Mesenchymal stem cell (in vitro differentiated cells and primary cell): ENCODE data around the gene PDGFRB.

Experiments used
- DNase-seq: peaks from one replicate; pipeline ENCODE4 v3.0.0-alpha.2; 2013
- H2AFZ ChIP-seq: one replicate; pipeline ENCODE4 v1.6.1; 2013; ENCODE audit warnings: low read depth, mild to moderate bottlenecking, control low read depth, inconsistent platforms, low read length, moderate library complexity
- H2AK5ac ChIP-seq: 2 replicates; pipeline ENCODE4 v1.6.1; 2013; ENCODE audit warnings: low read length, moderate library complexity, mild to moderate bottlenecking, inconsistent platforms; ENCODE audit not compliant: severe bottlenecking
- H2BK120ac ChIP-seq: one replicate; pipeline ENCODE4 v1.6.1; 2013; ENCODE audit warnings: low read depth, mild to moderate bottlenecking, inconsistent platforms, low read length, moderate library complexity
- H2BK12ac ChIP-seq, 2 experiments: one replicate each; pipeline ENCODE4 v1.6.1; 2013; ENCODE audit warnings: inconsistent platforms in 2 of 2, low read length in 2 of 2, mild to moderate bottlenecking in 2 of 2, moderate library complexity in 2 of 2, control low read depth in 1 of 2
- H2BK15ac ChIP-seq: one replicate; pipeline ENCODE4 v1.6.1; 2013; ENCODE audit warnings: mild to moderate bottlenecking, low read depth, inconsistent platforms; ENCODE audit not compliant: poor library complexity, severe bottlenecking
- H2BK5ac ChIP-seq: 2 replicates; pipeline ENCODE4 v1.6.1; 2013; ENCODE audit warnings: low read depth, mild to moderate bottlenecking, low read length, control low read depth, inconsistent platforms; ENCODE audit not compliant: poor library complexity, severe bottlenecking
- H3K14ac ChIP-seq, 2 experiments: one replicate each; pipeline ENCODE4 v1.6.1; 2013; ENCODE audit warnings: inconsistent platforms in 2 of 2, low read length in 2 of 2, control low read depth in 1 of 2, mild to moderate bottlenecking in 1 of 2, moderate library complexity in 1 of 2
- H3K18ac ChIP-seq, 2 experiments: one replicate each; pipeline ENCODE4 v1.6.1; 2013; ENCODE audit warnings: inconsistent platforms in 2 of 2, low read length in 2 of 2, control low read depth in 1 of 2, low read depth in 1 of 2, mild to moderate bottlenecking in 1 of 2
- H3K23ac ChIP-seq, 2 experiments: one replicate each; pipeline ENCODE4 v1.6.1; 2013; ENCODE audit warnings: inconsistent platforms in 2 of 2, low read length in 2 of 2, mild to moderate bottlenecking in 2 of 2, moderate library complexity in 2 of 2, control low read depth in 1 of 2
- H3K27ac ChIP-seq: 2 replicates; pipeline ENCODE4 v1.5.1; 2013; ENCODE audit warnings: mild to moderate bottlenecking, moderate library complexity, low read length, control low read depth, inconsistent platforms; ENCODE audit not compliant: poor library complexity, severe bottlenecking
- H3K27me3 ChIP-seq, 2 experiments: 2 replicates each; pipeline versions ENCODE4 v1.6.1 to v1.7.0; 2013; ENCODE audit warnings: low read length in 2 of 2, mild to moderate bottlenecking in 2 of 2, moderate library complexity in 2 of 2, control low read depth in 1 of 2, inconsistent platforms in 1 of 2; ENCODE audit not compliant: control insufficient read depth in 1 of 2, insufficient read depth in 1 of 2
- H3K36me3 ChIP-seq, 2 experiments: 2 replicates each; pipeline versions ENCODE4 v1.6.1 to v1.7.0; 2013; ENCODE audit warnings: low read length in 2 of 2, control low read depth in 1 of 2, inconsistent platforms in 1 of 2, low read depth in 1 of 2, mild to moderate bottlenecking in 1 of 2; ENCODE audit not compliant: insufficient read depth in 2 of 2, control insufficient read depth in 1 of 2
- H3K4ac ChIP-seq, 2 experiments: one replicate each; pipeline ENCODE4 v1.6.1; 2013; ENCODE audit warnings: inconsistent platforms in 2 of 2, low read length in 2 of 2, mild to moderate bottlenecking in 2 of 2, moderate library complexity in 2 of 2, control low read depth in 1 of 2, low read depth in 1 of 2
- H3K4me1 ChIP-seq: 2 replicates; pipeline ENCODE4 v1.6.1; 2013; ENCODE audit warnings: low read depth, low read length, control low read depth; ENCODE audit not compliant: control insufficient read depth, insufficient read depth
- H3K4me2 ChIP-seq: 2 replicates; pipeline ENCODE4 v1.6.1; 2013; ENCODE audit warnings: low read length, mild to moderate bottlenecking, inconsistent platforms; ENCODE audit not compliant: poor library complexity, severe bottlenecking
- H3K4me3 ChIP-seq, 2 experiments: 2 replicates each; pipeline versions ENCODE4 v1.5.1 to v1.7.0; 2013; ENCODE audit warnings: low read length in 2 of 2, mild to moderate bottlenecking in 2 of 2, control low read depth in 1 of 2, low read depth in 1 of 2; ENCODE audit not compliant: insufficient read depth in 1 of 2
- H3K79me1 ChIP-seq: replicated peaks from 2 replicates; pipeline ENCODE4 v1.6.1; 2013; ENCODE audit warnings: mild to moderate bottlenecking, control low read depth, low read length, inconsistent platforms; ENCODE audit not compliant: poor library complexity, severe bottlenecking
- H3K9ac ChIP-seq: 2 replicates; pipeline ENCODE4 v1.7.0; 2013; ENCODE audit warnings: mild to moderate bottlenecking, low read length, moderate library complexity
- H3K9me3 ChIP-seq: 2 replicates; pipeline ENCODE4 v1.7.0; 2013; ENCODE audit warnings: mild to moderate bottlenecking, low read length; ENCODE audit not compliant: control insufficient read depth
- H4K8ac ChIP-seq: one replicate; pipeline ENCODE4 v1.6.1; 2013; ENCODE audit warnings: inconsistent platforms, mild to moderate bottlenecking, low read length, moderate library complexity
- H4K91ac ChIP-seq: one replicate; pipeline ENCODE4 v1.6.1; 2013; ENCODE audit warnings: mild to moderate bottlenecking, low read length, inconsistent platforms
- WGBS: methylation state at CpG from one replicate; pipeline ENCODE4 v1.1.7; 2013; ENCODE audit warnings: mixed read lengths; 5-methylcytosine and 5-hydroxymethylcytosine counted together

PDGFRB gene

GRCh38 chr5:150126199-150126920 is 29.3 kb downstream of the PDGFRB start:
- no peak overlapping the region for H3K14ac ChIP-seq
- no peak overlapping the region for H2BK5ac ChIP-seq
- peaks cover 22% of the 10 kb centered on the region for H3K79me1 ChIP-seq
- peaks cover 87 to 96% of the 10 kb centered on the region in 2 experiments for H3K36me3 ChIP-seq
- H2BK120ac ChIP-seq: no peak overlapping the region
- no peak overlapping the region for H3K4me2 ChIP-seq
- H3K9ac ChIP-seq: no peak overlapping the region
- no peak overlapping the region for H2AK5ac ChIP-seq
- H3K4me3 ChIP-seq: no peak overlapping the region
- DNase-seq: no peak
- no peak overlapping the region for H3K4ac ChIP-seq
- peaks cover 14% of the 10 kb centered on the region for H3K4me1 ChIP-seq
- H3K9me3 ChIP-seq: no peaks in the 10 kb centered on the region
- no peak overlapping the region for H3K18ac ChIP-seq
- no peaks in the 10 kb centered on the region for H3K27me3 ChIP-seq
- H2BK15ac ChIP-seq: no peak overlapping the region
- WGBS: 94% methylated on average over 10 of the region's 10 CpGs
- no peak overlapping the region for H2AFZ ChIP-seq
- no peak overlapping the region for H3K23ac ChIP-seq
- H2BK12ac ChIP-seq: no peak overlapping the region
- no peak overlapping the region for H3K27ac ChIP-seq
- H4K8ac ChIP-seq: no peak overlapping the region
- H4K91ac ChIP-seq: no peak overlapping the region

DNA sequence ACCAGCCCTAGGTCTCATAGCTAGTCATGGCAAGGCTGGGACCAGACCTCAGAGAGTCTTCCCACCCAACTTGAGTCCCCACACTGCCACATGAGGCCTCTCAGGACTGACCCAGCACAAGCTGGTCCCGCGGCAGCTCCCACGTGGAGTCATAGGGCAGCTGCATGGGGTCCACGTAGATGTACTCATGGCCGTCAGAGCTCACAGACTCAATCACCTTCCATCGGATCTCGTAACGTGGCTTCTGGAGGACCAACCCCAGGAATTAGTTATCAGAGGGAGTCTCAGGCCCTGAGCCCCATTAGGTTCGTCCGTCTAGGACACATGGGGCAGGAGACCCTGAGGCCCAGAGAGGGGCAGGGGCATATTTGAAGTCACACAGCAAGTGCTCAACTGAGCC is 30.3 kb downstream of the PDGFRB start:
- no peaks in the 10 kb centered on the region for H3K27me3 ChIP-seq
- no peak overlapping the region for H2BK15ac ChIP-seq
- no peak overlapping the region for H2BK120ac ChIP-seq
- H3K18ac ChIP-seq: no peak overlapping the region
- H3K4me2 ChIP-seq: no peak overlapping the region
- no peak overlapping the region for H3K14ac ChIP-seq
- peak overlapping the region; percentile 39 for H3K9ac ChIP-seq
- H3K4me3 ChIP-seq: no peak overlapping the region
- no peaks in the 10 kb centered on the region for H3K9me3 ChIP-seq
- H2AFZ ChIP-seq: no peak overlapping the region
- H2AK5ac ChIP-seq: no peak overlapping the region
- H3K79me1 ChIP-seq: peaks cover 19% of the 10 kb centered on the region
- no peak overlapping the region for H2BK5ac ChIP-seq
- peaks cover 9% of the 10 kb centered on the region for H3K4me1 ChIP-seq
- no peak overlapping the region for H3K27ac ChIP-seq
- H4K91ac ChIP-seq: no peak overlapping the region
- H4K8ac ChIP-seq: no peak overlapping the region
- no peak for DNase-seq
- no peak overlapping the region for H3K4ac ChIP-seq
- WGBS: 94% methylated on average over 10 of the region's 10 CpGs
- peaks cover 91 to 96% of the 10 kb centered on the region in 2 experiments for H3K36me3 ChIP-seq
- H2BK12ac ChIP-seq: no peak overlapping the region
- H3K23ac ChIP-seq: no peak overlapping the region

DNA sequence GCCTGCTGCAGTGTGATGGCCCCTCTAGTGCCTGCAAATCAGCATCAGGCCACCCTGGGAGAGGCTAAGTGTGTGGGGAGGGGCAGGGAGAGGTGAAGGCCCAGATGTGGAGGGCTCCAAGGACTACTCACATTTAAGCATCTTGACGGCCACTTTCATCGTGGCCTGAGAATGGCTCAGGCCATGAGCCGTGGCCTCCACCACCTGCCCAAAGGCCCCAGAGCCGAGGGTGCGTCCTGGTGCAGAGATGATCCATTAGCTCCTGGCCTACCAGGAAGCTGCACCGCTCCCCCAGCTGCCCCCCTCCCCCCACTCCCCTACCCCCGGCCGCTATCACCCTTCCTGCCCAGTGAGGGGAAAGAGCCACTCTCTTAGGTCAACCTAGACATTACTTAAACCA is 31.0 kb downstream of the PDGFRB start:
- Histone ChIP-seq H3K27me3 (no peaks in the 10 kb centered on the region), H4K8ac (no peak overlapping the region), H2AFZ (no peak overlapping the region), H3K9me3 (no peaks in the 10 kb centered on the region), H3K79me1 (peaks cover 18% of the 10 kb centered on the region), H3K36me3 (peaks cover 91 to 96% of the 10 kb centered on the region in 2 experiments), H2BK15ac (no peak overlapping the region), H3K4ac (no peak overlapping the region), H2AK5ac (no peak overlapping the region), H3K18ac (no peak overlapping the region), H3K23ac (no peak overlapping the region), H3K14ac (no peak overlapping the region), H2BK120ac (no peak overlapping the region), H3K9ac (no peak overlapping the region), H2BK12ac (no peak overlapping the region), H3K4me2 (no peak overlapping the region), H2BK5ac (no peak overlapping the region), H3K4me1 (peaks cover 3% of the 10 kb centered on the region), H3K4me3 (no peak overlapping the region), H3K27ac (no peak overlapping the region), H4K91ac (no peak overlapping the region)
- WGBS: 87% methylated on average over 8 of the region's 8 CpGs
- no peak for DNase-seq

DNA sequence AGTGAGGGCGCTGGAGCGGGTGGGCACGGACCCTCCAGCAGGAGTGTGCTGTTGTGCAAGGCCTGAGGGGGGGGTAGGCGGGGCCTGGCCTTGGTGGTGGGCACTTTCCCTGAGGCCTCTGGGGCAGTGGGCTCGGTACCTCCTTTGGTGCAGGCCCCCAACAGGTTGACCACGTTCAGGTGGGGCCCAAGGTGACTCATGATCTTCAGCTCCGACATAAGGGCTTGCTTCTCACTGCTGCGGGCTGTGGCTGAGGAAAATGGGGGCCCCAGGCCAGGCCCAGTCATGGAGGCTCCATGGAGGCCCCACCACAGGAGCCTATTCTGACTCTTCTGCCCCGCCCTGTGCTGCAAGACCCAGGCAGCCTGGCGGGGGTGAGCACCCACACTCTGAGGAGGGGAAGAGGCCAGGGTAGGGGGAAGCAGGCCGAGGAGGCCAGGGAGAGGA is 31.5 kb downstream of the PDGFRB start:
- Histone ChIP-seq H4K8ac (no peak overlapping the region), H2BK5ac (no peak overlapping the region), H3K27me3 (no peaks in the 10 kb centered on the region), H2AK5ac (no peak overlapping the region), H2AFZ (no peak overlapping the region), H3K27ac (no peak overlapping the region), H3K36me3 (peaks cover 92 to 96% of the 10 kb centered on the region in 2 experiments), H3K9ac (peak overlapping the region; percentile 17), H2BK15ac (no peak overlapping the region), H3K4me1 (peaks cover 3% of the 10 kb centered on the region), H2BK120ac (no peak overlapping the region), H3K4me3 (no peak overlapping the region), H4K91ac (no peak overlapping the region), H3K4me2 (no peak overlapping the region), H3K23ac (no peak overlapping the region), H3K14ac (no peak overlapping the region), H3K4ac (no peak overlapping the region), H3K79me1 (peaks cover 18% of the 10 kb centered on the region), H3K9me3 (no peaks in the 10 kb centered on the region), H2BK12ac (no peak overlapping the region), H3K18ac (no peak overlapping the region)
- WGBS: 91% methylated on average over 11 of the region's 11 CpGs
- DNase-seq: no peak
